T-helper 2 cell treated with Interferon-gamma antibody and Interleukin-4, amounts not matched to agents 5 μg/mL and 100 μg/mL, for 36 hours (primary cell): ENCODE measurements around the gene C6orf52.
"Not testable (repeated sequence)": the region's sequence is repeated elsewhere in the genome, so short reads cannot be mapped to it uniquely, and the experiment has no call there.

Source experiments
- DNase-seq: peaks from one replicate; pipeline ENCODE4 v3.0.0; 2021; ENCODE audit warnings: low spot score
- H3K27ac Mint-ChIP-seq: one replicate; pipeline ENCODE4 v1.8.0; 2021; ENCODE audit warnings: mild to moderate bottlenecking, mixed read lengths
- H3K27me3 Mint-ChIP-seq: one replicate; pipeline ENCODE4 v1.8.0; 2021; ENCODE audit warnings: low read depth, mixed read lengths
- H3K36me3 Mint-ChIP-seq: one replicate; pipeline ENCODE4 v1.8.0; 2021; ENCODE audit warnings: low read depth, mixed read lengths
- H3K4me1 Mint-ChIP-seq: one replicate; pipeline ENCODE4 v1.8.0; 2021; ENCODE audit warnings: low read depth, mixed read lengths
- H3K4me3 Mint-ChIP-seq: one replicate; pipeline ENCODE4 v1.8.0; 2022; ENCODE audit warnings: mild to moderate bottlenecking, moderate library complexity, mixed read lengths
- H3K9me3 Mint-ChIP-seq: one replicate; pipeline ENCODE4 v1.8.0; 2021; ENCODE audit warnings: mixed read lengths

Gene C6orf52

GRCh38 chr6:10685092-10685915 lies 9.1 kb downstream of the C6orf52 start:
- Mint-ChIP-seq H3K9me3 (no peaks in the 10 kb centered on the region), H3K27ac (no peak overlapping the region)
- no peak for DNase-seq

DNA sequence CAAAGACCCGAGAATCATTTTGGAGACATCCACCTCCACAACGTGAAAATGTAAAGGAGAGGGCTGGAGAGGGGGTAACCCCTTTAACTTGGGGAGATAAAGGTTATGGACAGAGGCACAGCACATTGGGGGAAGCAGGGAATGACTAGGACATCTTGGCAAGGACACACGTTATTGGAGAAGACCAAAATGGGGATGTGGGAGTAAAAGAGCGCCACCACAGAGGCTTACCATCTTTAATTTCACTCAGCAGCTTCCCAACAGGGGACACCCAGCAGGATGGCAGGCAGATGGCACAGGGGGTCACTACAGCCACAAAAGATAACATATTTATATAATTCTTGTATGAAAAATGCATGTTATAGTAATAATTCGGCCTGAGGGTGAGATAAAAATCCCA lies 9.8 kb downstream of the C6orf52 start:
- Mint-ChIP-seq H3K27ac (no peak overlapping the region), H3K4me1 (peaks cover 27% of the 10 kb centered on the region), H3K36me3 (no peaks in the 10 kb centered on the region), H3K9me3 (no peaks in the 10 kb centered on the region), H3K27me3 (peaks cover 6% of the 10 kb centered on the region), H3K4me3 (no peak overlapping the region)
- no peak for DNase-seq

More at GRCh38 chr6:10685092-10685915, 9.1 kb downstream of the C6orf52 start:
- H3K4me3 Mint-ChIP-seq = no peak overlapping the region
- no peaks in the 10 kb centered on the region for H3K36me3 Mint-ChIP-seq
- peaks cover 27% of the 10 kb centered on the region for H3K4me1 Mint-ChIP-seq
- peaks cover 6% of the 10 kb centered on the region for H3K27me3 Mint-ChIP-seq

- Mint-ChIP-seq H3K27me3 (peaks cover 3% of the 10 kb centered on the region), H3K27ac (no peak overlapping the region), H3K36me3 (no peaks in the 10 kb centered on the region), H3K9me3 (no peaks in the 10 kb centered on the region), H3K4me3 (no peak overlapping the region), H3K4me1 (peaks cover 29% of the 10 kb centered on the region)
- DNase-seq = no peak
Measured at GRCh38 chr6:10682355-10682988, 11.9 kb downstream of the C6orf52 start.

DNA sequence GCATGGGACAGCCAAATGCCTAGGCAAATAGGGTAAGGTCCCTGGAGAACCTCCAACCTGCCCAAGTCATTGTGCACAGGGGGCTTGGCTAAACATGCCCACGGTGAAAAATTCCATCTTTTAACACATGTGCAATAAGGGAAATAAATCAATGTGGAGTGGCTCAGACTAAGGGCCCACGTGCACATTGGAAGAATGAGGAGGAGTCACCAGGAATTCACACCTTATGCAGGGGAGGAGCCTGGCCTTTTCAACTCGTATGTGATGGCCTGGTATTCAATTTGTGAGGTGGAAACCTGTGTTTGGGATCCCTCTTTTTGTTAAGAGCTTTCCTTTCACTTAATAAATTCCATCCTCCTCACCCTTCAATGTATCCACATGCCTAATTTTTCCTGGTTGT lies 12.6 kb downstream of the C6orf52 start:
- Mint-ChIP-seq H3K36me3 (no peaks in the 10 kb centered on the region), H3K27me3 (peaks cover 1% of the 10 kb centered on the region), H3K4me3 (no peak overlapping the region), H3K4me1 (peaks cover 29% of the 10 kb centered on the region), H3K9me3 (no peaks in the 10 kb centered on the region), H3K27ac (no peak overlapping the region)
- no peak for DNase-seq

DNA sequence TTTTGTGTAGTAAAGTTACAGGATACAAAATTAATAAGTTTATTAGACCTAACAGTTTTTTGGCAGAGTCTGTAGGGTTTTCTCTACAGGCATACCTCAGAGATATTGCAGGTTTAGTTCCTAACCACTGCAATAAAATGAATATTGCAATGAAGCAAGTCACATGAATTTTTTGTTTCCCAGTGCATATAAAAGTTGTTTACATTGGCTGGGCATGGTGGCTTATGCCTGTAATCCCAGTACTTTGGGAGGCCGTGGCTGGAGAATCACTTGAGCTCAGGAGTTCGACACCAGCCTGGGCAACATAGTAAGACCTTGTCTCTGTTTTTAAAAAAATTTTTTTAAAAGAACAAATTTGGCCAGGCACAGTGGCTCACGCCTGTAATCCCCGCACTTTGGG lies 16.0 kb downstream of the C6orf52 start:
- no peaks in the 10 kb centered on the region for H3K36me3 Mint-ChIP-seq
- no peaks in the 10 kb centered on the region for H3K9me3 Mint-ChIP-seq
- H3K27me3 Mint-ChIP-seq = peaks cover 3% of the 10 kb centered on the region
- no peak overlapping the region for H3K27ac Mint-ChIP-seq
- DNase-seq = no peak
- H3K4me1 Mint-ChIP-seq = peaks cover 16% of the 10 kb centered on the region
- H3K4me3 Mint-ChIP-seq = no peak overlapping the region

GRCh38 chr6:10676403-10676802 lies 18.0 kb downstream of the C6orf52 start:
- Mint-ChIP-seq H3K27me3 (peaks cover 5% of the 10 kb centered on the region), H3K4me1 (peaks cover 3% of the 10 kb centered on the region), H3K27ac (no peak overlapping the region), H3K9me3 (no peaks in the 10 kb centered on the region), H3K36me3 (no peaks in the 10 kb centered on the region), H3K4me3 (no peak overlapping the region)
- no peak for DNase-seq

DNA sequence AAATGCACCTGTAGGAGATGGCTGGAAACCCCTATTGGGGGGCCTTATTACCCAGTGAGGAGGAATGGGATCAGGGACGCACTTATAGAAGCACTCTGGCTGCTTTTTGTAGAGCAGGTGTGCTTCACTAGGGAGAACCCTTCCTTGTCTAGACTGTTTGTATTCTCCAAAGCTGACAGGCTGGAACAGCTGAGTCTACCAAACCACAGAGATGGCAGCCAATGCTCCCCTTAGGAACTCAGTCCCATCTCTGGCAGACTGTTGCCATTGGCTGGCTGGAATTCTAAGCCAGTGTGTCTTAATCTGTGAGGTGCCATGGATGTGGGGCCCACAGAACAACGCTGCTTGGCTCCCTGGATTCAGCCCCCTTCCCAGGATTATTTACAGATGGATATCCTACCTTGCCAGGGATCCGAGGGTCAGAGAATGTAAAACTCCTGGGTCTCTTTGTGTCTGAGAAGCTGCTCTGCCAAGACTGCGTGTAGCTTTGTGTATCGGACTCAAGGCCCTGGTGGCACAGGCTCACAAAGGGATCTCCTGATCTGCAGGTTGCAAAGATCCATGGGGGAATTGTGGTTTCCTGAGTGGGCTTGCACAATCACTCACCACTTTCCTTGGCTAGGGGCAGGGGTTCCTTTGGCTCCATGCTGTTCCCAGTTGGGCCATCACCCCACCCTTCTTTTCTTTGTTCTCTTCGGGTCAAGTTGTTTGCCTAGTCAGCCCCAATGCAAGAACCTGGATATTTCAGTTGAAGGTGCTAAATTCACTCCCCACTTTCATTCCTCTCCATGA lies 26.1 kb downstream of the C6orf52 start:
- no peak overlapping the region for H3K27ac Mint-ChIP-seq
- peaks cover 24% of the 10 kb centered on the region for H3K27me3 Mint-ChIP-seq
- no peak overlapping the region for H3K4me3 Mint-ChIP-seq
- no peak for DNase-seq
- no peaks in the 10 kb centered on the region for H3K4me1 Mint-ChIP-seq
- H3K36me3 Mint-ChIP-seq = no peaks in the 10 kb centered on the region
- H3K9me3 Mint-ChIP-seq = no peaks in the 10 kb centered on the region

GRCh38 chr6:10665595-10665994 lies 28.8 kb downstream of the C6orf52 start:
- H3K27ac Mint-ChIP-seq = not testable (repeated sequence)

GRCh38 chr6:10662742-10663141 lies 31.7 kb downstream of the C6orf52 start:
- no peaks in the 10 kb centered on the region for H3K9me3 Mint-ChIP-seq
- no peak for DNase-seq
- no peaks in the 10 kb centered on the region for H3K4me1 Mint-ChIP-seq
- no peaks in the 10 kb centered on the region for H3K36me3 Mint-ChIP-seq
- no peak overlapping the region for H3K4me3 Mint-ChIP-seq
- peaks cover 21% of the 10 kb centered on the region for H3K27me3 Mint-ChIP-seq
- no peak overlapping the region for H3K27ac Mint-ChIP-seq

More at GRCh38 chr6:10665595-10665994, 28.8 kb downstream of the C6orf52 start:
- H3K4me3 Mint-ChIP-seq, DNase-seq, H3K36me3 Mint-ChIP-seq, H3K9me3 Mint-ChIP-seq, H3K4me1 Mint-ChIP-seq: not testable (repeated sequence)
- peaks cover 23% of the 10 kb centered on the region for H3K27me3 Mint-ChIP-seq

GRCh38 chr6:10662207-10662606 lies 32.2 kb downstream of the C6orf52 start:
- no peaks in the 10 kb centered on the region for H3K36me3 Mint-ChIP-seq
- no peaks in the 10 kb centered on the region for H3K9me3 Mint-ChIP-seq
- no peaks in the 10 kb centered on the region for H3K4me1 Mint-ChIP-seq
- no peak for DNase-seq
- H3K4me3 Mint-ChIP-seq = no peak overlapping the region
- H3K27ac Mint-ChIP-seq = no peak overlapping the region
- H3K27me3 Mint-ChIP-seq = peaks cover 17% of the 10 kb centered on the region

DNA sequence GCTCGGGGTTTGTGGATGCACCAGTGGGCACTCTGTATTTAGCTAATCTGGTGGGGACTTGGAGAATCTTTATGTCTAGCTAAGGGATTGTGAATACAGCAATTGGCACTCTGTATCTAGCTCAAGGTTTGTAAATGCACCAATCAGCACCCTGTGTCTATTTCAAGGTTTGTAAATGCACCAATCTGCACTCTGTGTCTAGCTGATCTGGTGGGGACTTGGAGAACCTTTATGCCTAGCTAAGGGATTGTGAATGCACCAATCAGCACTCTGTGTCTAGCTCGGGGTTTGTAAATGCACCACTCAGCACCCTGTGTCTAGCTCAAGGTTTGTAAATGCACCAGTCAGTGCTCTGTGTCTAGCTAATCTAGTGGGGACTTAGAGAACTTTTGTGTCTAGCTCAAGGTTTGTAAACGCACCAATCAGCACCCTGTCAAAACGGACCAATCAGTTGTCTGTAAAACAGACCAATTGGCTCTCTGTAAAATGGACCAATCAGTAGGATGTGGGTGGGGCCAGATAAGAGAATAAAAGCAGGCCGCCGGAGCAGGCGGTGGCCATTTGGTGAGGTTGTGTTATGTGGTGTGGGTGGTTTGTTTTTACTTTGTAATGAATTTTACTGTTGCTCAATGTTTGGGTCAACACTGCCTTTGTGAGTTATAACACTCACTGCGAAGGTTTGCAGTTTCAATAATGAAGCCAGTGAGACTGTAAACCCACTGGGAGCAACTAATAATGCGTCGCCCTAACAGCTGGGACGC lies 33.8 kb downstream of the C6orf52 start:
- not testable (repeated sequence) for H3K36me3 Mint-ChIP-seq, H3K4me1 Mint-ChIP-seq, H3K27ac Mint-ChIP-seq, H3K4me3 Mint-ChIP-seq, DNase-seq, H3K9me3 Mint-ChIP-seq
- H3K27me3 Mint-ChIP-seq = peaks cover 17% of the 10 kb centered on the region

DNA sequence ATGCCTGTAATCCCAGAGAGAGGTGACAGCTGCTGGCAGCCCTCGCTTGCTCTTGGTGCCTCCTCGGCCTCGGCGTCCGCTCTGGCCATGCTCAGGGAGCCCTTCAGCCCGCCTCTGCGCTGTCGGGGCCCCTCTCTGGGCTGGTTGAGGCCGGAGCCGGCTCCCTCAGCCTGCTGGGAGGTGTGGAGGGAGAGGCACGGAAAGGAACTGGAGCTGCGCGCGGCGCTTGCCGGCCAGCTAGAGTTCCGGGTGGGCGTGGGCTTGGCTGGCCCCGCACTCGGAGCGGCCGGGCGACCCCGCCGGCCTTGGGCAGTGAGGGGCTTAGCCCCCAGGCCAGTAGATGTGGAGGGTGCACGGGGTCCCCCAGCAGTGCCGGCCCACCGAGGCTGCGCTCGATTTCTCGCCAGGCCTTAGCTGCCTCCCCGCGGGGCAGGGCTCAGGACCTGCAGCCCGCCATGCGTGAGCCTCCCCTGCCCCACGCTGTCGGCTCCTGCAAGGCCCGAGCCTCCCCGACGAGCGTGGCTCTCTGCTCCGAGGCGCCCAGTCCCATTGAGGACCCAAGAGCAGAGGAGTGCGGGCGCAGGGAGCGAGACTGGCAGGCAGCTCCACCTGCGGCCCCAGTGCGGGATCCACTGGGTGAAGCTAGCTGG lies 34.6 kb downstream of the C6orf52 start:
- no peak overlapping the region for H3K27ac Mint-ChIP-seq
- no peak overlapping the region for H3K4me3 Mint-ChIP-seq
- no peaks in the 10 kb centered on the region for H3K36me3 Mint-ChIP-seq
- DNase-seq = no peak
- peaks cover 7% of the 10 kb centered on the region for H3K4me1 Mint-ChIP-seq
- peaks cover 23% of the 10 kb centered on the region for H3K27me3 Mint-ChIP-seq
- H3K9me3 Mint-ChIP-seq = no peaks in the 10 kb centered on the region
